IMR-90 (cell line): ENCODE data around the gene CENPS. TPM values are rescaled to one million over a fixed set of nuclear protein-coding genes. Genes with fewer than 3 reads are reported as not detected.

Experiments used
- ATAC-seq: fragments of 200-7000 bp; cut with Tn5 transposase; 2 replicates; pipeline ENCODE4 v1.9.1; 2020; ENCODE audit warnings: low read depth, mild to moderate bottlenecking, moderate library complexity
- BruUV-seq: library from RNA; stranded (reverse); fragments of 400-500 nt; replicated peaks from 2 replicates; lab custom pipeline; 2021; lab: Mats Ljungman, UMichigan
- CTCF ChIA-PET: fragments of 300-600 bp; formaldehyde crosslinking; extraction: SDS; loops from one replicate; lab custom pipeline; 2021; ENCODE audit warnings: antibody characterized with exemption; lab: Yijun Ruan, JAX
- POLR2A ChIA-PET: fragments of 300-600 bp; sonication (Branson Sonifier 250); formaldehyde crosslinking; loops from one replicate; lab custom pipeline; 2022; ENCODE audit warnings: antibody characterized with exemption; ENCODE audit not compliant: unreplicated experiment; lab: Charles Lee
- DNase-seq: peaks from one replicate; pipeline ENCODE4 v3.0.0; 2013
- H2AFZ ChIP-seq: replicated peaks from 2 replicates; pipeline ENCODE3; 2013; ENCODE audit warnings: low read length, mild to moderate bottlenecking; ENCODE audit not compliant: poor library complexity
- H2AK5ac ChIP-seq: 2 replicates; pipeline ENCODE4 v1.6.1; 2013; ENCODE audit warnings: low read depth, low read length, inconsistent platforms
- H2AK9ac ChIP-seq: replicated peaks from 2 replicates; pipeline ENCODE3; 2013; ENCODE audit warnings: mild to moderate bottlenecking, low read depth, low read length, moderate library complexity; ENCODE audit not compliant: poor library complexity
- H2BK120ac ChIP-seq: 2 replicates; pipeline ENCODE4 v1.6.1; 2013; ENCODE audit warnings: low read depth, low read length, inconsistent platforms
- H2BK15ac ChIP-seq: 3 replicates; pipeline ENCODE4 v1.6.1; 2013; ENCODE audit warnings: low read depth, low read length, inconsistent platforms
- H2BK20ac ChIP-seq: 2 replicates; pipeline ENCODE4 v1.6.1; 2013; ENCODE audit warnings: low read depth, mild to moderate bottlenecking, inconsistent platforms, low read length, moderate library complexity
- H2BK5ac ChIP-seq: 2 replicates; pipeline ENCODE4 v1.6.1; 2013; ENCODE audit warnings: mild to moderate bottlenecking, low read depth, low read length, inconsistent platforms; ENCODE audit not compliant: poor library complexity, severe bottlenecking
- H3K14ac ChIP-seq: replicated peaks from 2 replicates; pipeline ENCODE4 v1.6.1; 2013; ENCODE audit warnings: low read depth, low read length, inconsistent platforms
- H3K18ac ChIP-seq: 2 replicates; pipeline ENCODE4 v1.6.1; 2013; ENCODE audit warnings: low read depth, low read length, control low read depth
- H3K23ac ChIP-seq: 2 replicates; pipeline ENCODE4 v1.6.1; 2013; ENCODE audit warnings: low read depth, low read length, inconsistent platforms
- H3K27ac ChIP-seq: 2 replicates; pipeline ENCODE4 v1.5.1; 2013; ENCODE audit warnings: mild to moderate bottlenecking, control low read depth, low read length; ENCODE audit not compliant: insufficient read depth
- H3K27me3 ChIP-seq: 2 replicates; pipeline ENCODE4 v1.6.1; 2013; ENCODE audit warnings: low read length; ENCODE audit not compliant: control insufficient read depth, insufficient read depth
- H3K36me3 ChIP-seq: 2 replicates; pipeline ENCODE4 v1.6.1; 2013; ENCODE audit warnings: low read length, mixed read lengths; ENCODE audit not compliant: control insufficient read depth, insufficient read depth
- H3K4ac ChIP-seq: 2 replicates; pipeline ENCODE4 v1.6.1; 2013; ENCODE audit warnings: low read depth, low read length, inconsistent platforms
- H3K4me1 ChIP-seq: 2 replicates; pipeline ENCODE4 v1.6.1; 2013; ENCODE audit warnings: low read length, mixed read lengths; ENCODE audit not compliant: control insufficient read depth, insufficient read depth
- H3K4me2 ChIP-seq: 2 replicates; pipeline ENCODE4 v1.6.1; 2013; ENCODE audit warnings: low read depth, mild to moderate bottlenecking, control low read depth, low read length, moderate library complexity
- H3K4me3 ChIP-seq: 2 replicates; pipeline ENCODE4 v1.5.1; 2013; ENCODE audit warnings: low read depth, mild to moderate bottlenecking, control low read depth, low read length, moderate library complexity; ENCODE audit not compliant: insufficient read depth
- H3K56ac ChIP-seq: 2 replicates; pipeline ENCODE4 v1.6.1; 2013; ENCODE audit warnings: low read length, inconsistent platforms; ENCODE audit not compliant: insufficient read depth; ENCODE audit errors: extremely low read depth
- H3K79me1 ChIP-seq, 2 experiments: 2 replicates each; pipeline ENCODE4 v1.6.1; 2013; ENCODE audit warnings: low read length in 2 of 2, inconsistent platforms in 1 of 2, low read depth in 1 of 2
- H3K9ac ChIP-seq: 2 replicates; pipeline ENCODE4 v1.6.1; 2013; ENCODE audit warnings: low read depth, low read length, control low read depth
- H3K9me1 ChIP-seq: 2 replicates; pipeline ENCODE4 v1.6.1; 2013; ENCODE audit warnings: low read length, inconsistent platforms; ENCODE audit not compliant: insufficient read depth
- H3K9me3 ChIP-seq: 2 replicates; pipeline ENCODE4 v1.6.1; 2013; ENCODE audit warnings: low read length; ENCODE audit not compliant: control insufficient read depth, insufficient read depth
- H4K20me1 ChIP-seq: 2 replicates; pipeline ENCODE4 v1.6.1; 2013; ENCODE audit warnings: low read length, inconsistent platforms; ENCODE audit not compliant: insufficient read depth
- H4K5ac ChIP-seq: 2 replicates; pipeline ENCODE4 v1.6.1; 2013; ENCODE audit warnings: mild to moderate bottlenecking, low read depth, low read length, control low read depth
- H4K8ac ChIP-seq, 2 experiments: 2 replicates each; pipeline ENCODE4 v1.6.1; 2013; ENCODE audit warnings: low read depth in 2 of 2, low read length in 2 of 2, control low read depth in 1 of 2, inconsistent platforms in 1 of 2
- H4K91ac ChIP-seq: 2 replicates; pipeline ENCODE4 v1.6.1; 2013; ENCODE audit warnings: low read depth, low read length, inconsistent platforms; ENCODE audit not compliant: insufficient read depth
- CTCF ChIP-seq: conservative IDR thresholded peaks from 2 replicates; pipeline ENCODE4 v1.5.1; 2012; ENCODE audit warnings: mild to moderate bottlenecking, low read depth, low read length, improper control_type of control experiment
- MXI1 ChIP-seq: IDR thresholded peaks from 2 replicates; pipeline ENCODE4 v1.6.1; 2012; ENCODE audit warnings: low read depth, mild to moderate bottlenecking, low read length, moderate library complexity, borderline replicate concordance
- RFX5 ChIP-seq: IDR thresholded peaks from 2 replicates; pipeline ENCODE4 v1.8.0; 2012; ENCODE audit warnings: low read depth, mild to moderate bottlenecking, low read length, moderate library complexity
- WGBS, 2 experiments: methylation state at CpG; one replicate each; pipeline versions ENCODE4 v1.1.5 to v1.1.7; 2013; ENCODE audit warnings: missing lambda C conversion rate in 2 of 2; ENCODE audit not compliant: insufficient read length in 1 of 2; ENCODE audit errors: extremely low coverage in 2 of 2; 5-methylcytosine and 5-hydroxymethylcytosine counted together
- dilution Hi-C: fragments of 300-500 bp; cut with HindIII; formaldehyde crosslinking; loops from one replicate; pipeline ENCODE4 v1.14.3; 2018; ENCODE audit warnings: low sequenced_read_pairs; ENCODE audit not compliant: unreplicated experiment
- in situ Hi-C: fragments of 300-500 bp; cut with MboI; formaldehyde crosslinking; loops from 3 replicates; pipeline ENCODE4 v1.14.3; 2019; ENCODE audit warnings: low sequenced_read_pairs, inconsistent platforms, mixed read lengths
- intact Hi-C: fragments of 100-400 bp; cut with micrococcal nuclease; formaldehyde crosslinking; loops from 2 replicates; pipeline ENCODE4 v1.10.0; 2022
- polyA plus RNA-seq, 3 experiments: library from polyadenylated mRNA; depleted of rRNA; stranded (reverse); fragments of >200 nt; gene quantifications; 2 replicates each; pipeline ENCODE4 v1.2.3, GENCODE V29; 2012; ENCODE audit warnings: low replicate concordance in 1 of 3
- total RNA-seq: library from RNA; depleted of rRNA; stranded (reverse); fragments of >200 nt; gene quantifications from 2 replicates; pipeline ENCODE4 v1.2.3, GENCODE V29; 2012

Gene CENPS
- total and polyA plus RNA-seq, 2 of the 4 experiments (the other 2 are of a cell fraction): 9.9 to 12.3 TPM

- Histone ChIP-seq H2AK5ac (peak overlapping the region; percentile 60; the same call in 1 of the 2 replicates), H2BK15ac (peak overlapping the region; percentile 7; the same call in 1 of the 3 replicates), H2AK9ac (peak overlapping the region; percentile 99), H2BK5ac (peak overlapping the region; percentile 77), H3K36me3 (peaks cover 12% of the 10 kb centered on the region), H2BK20ac (no peak overlapping the region), H2BK120ac (no peak overlapping the region), H3K14ac (peak overlapping the region; percentile 74; the same call in 1 of the 2 replicates), H3K56ac (peak overlapping the region; percentile 45), H3K9me3 (no peaks in the 10 kb centered on the region), H3K4me1 (peaks cover 6% of the 10 kb centered on the region), H4K8ac (peak overlapping the region in 1 of 2 experiments; percentile 40; a peak in 1 of 4 replicates), H4K91ac (peak overlapping the region; percentile 46), H3K9me1 (peaks cover 9% of the 10 kb centered on the region; the same call in 1 of the 2 replicates), H3K18ac (peak overlapping the region; percentile 13), H3K4me3 (peak overlapping the region; percentile 76), H4K20me1 (peaks cover 29% of the 10 kb centered on the region; the same call in 1 of the 2 replicates), H2AFZ (peak overlapping the region; percentile 98), H3K23ac (peak overlapping the region; percentile 79), H3K27me3 (no peaks in the 10 kb centered on the region), H3K4ac (peak overlapping the region; percentile 67), H3K4me2 (peak overlapping the region; percentile 97), H3K27ac (peak overlapping the region; percentile 85), H4K5ac (no peak overlapping the region), H3K79me1 (peaks cover 14 to 28% of the 10 kb centered on the region in 2 experiments), H3K9ac (peak overlapping the region; percentile 91)
- no peak for TF ChIP-seq RFX5
- peak; percentile 17; the same call in 1 of the 2 replicates for TF ChIP-seq MXI1
- no peak for TF ChIP-seq CTCF
- dilution Hi-C loops (no loop called here), in situ Hi-C loops (no loop called here), intact Hi-C loops (loop anchor here (1.0 kb wide), 1 partner anchor 22 kb away; no protein-coding TSS in a partner anchor)
- POLR2A ChIA-PET: interaction anchor here (0.7 to 2.9 kb wide), 2 partner anchors 12 to 21 kb away, joined by 3 to 22 read pairs; no protein-coding TSS in a partner anchor
- BruUV-seq: TSS peak; percentile 46
- peak; percentile 2 for ATAC-seq
- CTCF ChIA-PET: interaction anchor here (1.2 kb wide), 1 partner anchor 31 kb away, joined by 3 read pairs; the partner anchor contains the start of gene CENPS
- 2% methylated on average over 28 of the region's 42 CpGs; no CpG with 5 or more reads in 1 of the 2 experiments for WGBS, 2 experiments
- peak; percentile 54 for DNase-seq
Measured at GRCh38 chr1:10399444-10399941, 30.7 kb upstream of the CENPS start.
